Hematopoietic multipotent progenitor cell (in vitro differentiated cells): Measurements from ENCODE around the gene SPRR1B. TPM values are rescaled to one million over a fixed set of nuclear protein-coding genes. Genes with fewer than 3 reads are reported as not detected.
"Not testable (repeated sequence)": the region's sequence is repeated elsewhere in the genome, so short reads cannot be mapped to it uniquely, and the experiment has no call there.

Experiments used
- DNase-seq, 3 donors: peaks; one replicate each; pipeline ENCODE4 v3.0.0-alpha.2; 2011 to 2015; ENCODE audit warnings: low read depth in 2 of 3, low spot score in 2 of 3
- total RNA-seq: library from RNA; depleted of rRNA; stranded (reverse); fragments of >200 nt; gene quantifications from one replicate; pipeline ENCODE4 v1.2.3, GENCODE V29; 2012

The SPRR1B gene
- total RNA-seq: not detected

GRCh38 chr1:153030895-153031294 is at the start of gene SPRR1B:
Gene SPRR1B, plus strand, starts transcription at chr1:153031203. Its CDS starts 1,143 bp downstream, at chr1:153032346.
- DNase-seq: no peak

- no peak for DNase-seq
Observed at GRCh38 chr1:152982076-152982475, 48.9 kb upstream of the SPRR1B start.

- DNase-seq: no peak
Observed at GRCh38 chr1:152983234-152983633, 47.8 kb upstream of the SPRR1B start.

- no peak for DNase-seq
Observed at GRCh38 chr1:152983743-152984142, 47.3 kb upstream of the SPRR1B start, which contains the start of gene SPRR1A. Gene SPRR1A, plus strand, starts transcription at chr1:152984081. Its CDS starts 1,150 bp downstream, at chr1:152985231.

GRCh38 chr1:152986578-152986977 is 44.4 kb upstream of the SPRR1B start:
- no peak for DNase-seq

- no peak for DNase-seq
Observed at GRCh38 chr1:152993186-152993585, 37.8 kb upstream of the SPRR1B start.

GRCh38 chr1:152995842-152996241 is 35.2 kb upstream of the SPRR1B start:
- DNase-seq: no peak

GRCh38 chr1:152996633-152997400 is 34.2 kb upstream of the SPRR1B start:
- DNase-seq: no peak

- no peak for DNase-seq
Observed at GRCh38 chr1:152997901-152998300, 33.1 kb upstream of the SPRR1B start.

- no peak for DNase-seq
Observed at GRCh38 chr1:152998476-152998875, 32.5 kb upstream of the SPRR1B start.

GRCh38 chr1:152999818-153000217 is 31.2 kb upstream of the SPRR1B start:
- DNase-seq: no peak

GRCh38 chr1:153000294-153000693 is 30.7 kb upstream of the SPRR1B start:
- no peak for DNase-seq

- no peak for DNase-seq
Observed at GRCh38 chr1:153001382-153001781, 29.6 kb upstream of the SPRR1B start, which contains the start of gene SPRR3. Gene SPRR3, plus strand, starts transcription at chr1:153001749. Its CDS starts 1,272 bp downstream, at chr1:153003021.

- DNase-seq: not testable (repeated sequence)
Observed at GRCh38 chr1:153011235-153011758, 19.7 kb upstream of the SPRR1B start.

- not testable (repeated sequence) for DNase-seq
Observed at GRCh38 chr1:153021829-153022228, 9.2 kb upstream of the SPRR1B start.

- peak in 1 of 3 donors; percentile 23 for DNase-seq
Observed at GRCh38 chr1:153022340-153022739, 8.7 kb upstream of the SPRR1B start.

GRCh38 chr1:153023109-153023508 is 7.9 kb upstream of the SPRR1B start:
- no peak for DNase-seq

GRCh38 chr1:153024413-153024812 is 6.6 kb upstream of the SPRR1B start:
- DNase-seq: no peak

- no peak for DNase-seq
Observed at GRCh38 chr1:153025797-153026196, 5.2 kb upstream of the SPRR1B start.

- DNase-seq: no peak
Observed at GRCh38 chr1:153028766-153029165, 2.2 kb upstream of the SPRR1B start.

- DNase-seq: no peak
Observed at GRCh38 chr1:153032073-153032472, 1.1 kb downstream of the SPRR1B start.

- DNase-seq: no peak
Observed at GRCh38 chr1:153032677-153033308, 1.8 kb downstream of the SPRR1B start.
